Measurements from ENCODE around the gene EEA1.

The EEA1 gene

GRCh38 chr12:92732716-92733115 lies 196.4 kb downstream of the EEA1 start:
- ATAC-seq (ENCODE audit: low read depth) (no peak), DNase-seq (ENCODE audit: low spot score in 2 of 2) (no peak)
- Mint-ChIP-seq H3K4me3 (no peak overlapping the region), H3K27me3 (no peaks in the 10 kb centered on the region), H3K4me1 (no peaks in the 10 kb centered on the region), H3K36me3 (peaks cover 29% of the 10 kb centered on the region), H3K27ac (no peak overlapping the region), H3K9me3 (peaks cover 1% of the 10 kb centered on the region)

- DNase-seq (ENCODE audit: low spot score in 2 of 2) (no peak), ATAC-seq (ENCODE audit: low read depth) (no peak)
- no peaks in the 10 kb centered on the region for H3K4me1 Mint-ChIP-seq
- no peak overlapping the region for H3K27ac Mint-ChIP-seq
- peaks cover 1% of the 10 kb centered on the region for H3K9me3 Mint-ChIP-seq
- no peak overlapping the region for H3K4me3 Mint-ChIP-seq
- H3K36me3 Mint-ChIP-seq = peaks cover 27% of the 10 kb centered on the region
- no peaks in the 10 kb centered on the region for H3K27me3 Mint-ChIP-seq
These were observed 196.9 kb downstream of the EEA1 start for GRCh38 chr12:92732216-92732615.

- ATAC-seq (ENCODE audit: low read depth) (no peak), DNase-seq (ENCODE audit: low spot score in 2 of 2) (no peak)
- Mint-ChIP-seq H3K9me3 (peaks cover 1% of the 10 kb centered on the region), H3K4me3 (no peak overlapping the region), H3K36me3 (peaks cover 26% of the 10 kb centered on the region), H3K27me3 (no peaks in the 10 kb centered on the region), H3K27ac (no peak overlapping the region), H3K4me1 (peaks cover 2% of the 10 kb centered on the region)
These were observed 198.3 kb downstream of the EEA1 start for GRCh38 chr12:92730758-92731157.

- DNase-seq (ENCODE audit: low spot score in 2 of 2) (no peak), ATAC-seq (ENCODE audit: low read depth) (no peak)
- Mint-ChIP-seq H3K4me3 (no peak overlapping the region), H3K9me3 (peaks cover 2% of the 10 kb centered on the region), H3K36me3 (peaks cover 28% of the 10 kb centered on the region), H3K27me3 (no peaks in the 10 kb centered on the region), H3K4me1 (peaks cover 2% of the 10 kb centered on the region), H3K27ac (no peak overlapping the region)
These were observed 199.3 kb downstream of the EEA1 start for GRCh38 chr12:92729773-92730305.

GRCh38 chr12:92726850-92727249 lies 202.2 kb downstream of the EEA1 start:
- Mint-ChIP-seq H3K4me3 (no peak overlapping the region), H3K36me3 (peaks cover 40% of the 10 kb centered on the region), H3K9me3 (peaks cover 11% of the 10 kb centered on the region), H3K27me3 (no peaks in the 10 kb centered on the region), H3K27ac (no peak overlapping the region), H3K4me1 (peaks cover 2% of the 10 kb centered on the region)
- DNase-seq (ENCODE audit: low spot score in 2 of 2) (no peak), ATAC-seq (ENCODE audit: low read depth) (no peak)

GRCh38 chr12:92722897-92723296 lies 206.2 kb downstream of the EEA1 start:
- Mint-ChIP-seq H3K9me3 (peaks cover 11% of the 10 kb centered on the region), H3K36me3 (peaks cover 52% of the 10 kb centered on the region), H3K4me1 (peaks cover 2% of the 10 kb centered on the region), H3K27me3 (no peaks in the 10 kb centered on the region), H3K27ac (no peak overlapping the region), H3K4me3 (no peak overlapping the region)
- ATAC-seq (ENCODE audit: low read depth) (no peak), DNase-seq (ENCODE audit: low spot score in 2 of 2) (no peak)

- Mint-ChIP-seq H3K27me3 (no peaks in the 10 kb centered on the region), H3K4me3 (no peak overlapping the region), H3K9me3 (peaks cover 11% of the 10 kb centered on the region), H3K36me3 (peaks cover 49% of the 10 kb centered on the region), H3K4me1 (peaks cover 2% of the 10 kb centered on the region), H3K27ac (no peak overlapping the region)
- DNase-seq (ENCODE audit: low spot score in 2 of 2) = no peak
- no peak for ATAC-seq (ENCODE audit: low read depth)
These were observed 207.4 kb downstream of the EEA1 start for GRCh38 chr12:92721656-92722055.

- Mint-ChIP-seq H3K4me1 (peaks cover 2% of the 10 kb centered on the region), H3K36me3 (peaks cover 54% of the 10 kb centered on the region), H3K27me3 (no peaks in the 10 kb centered on the region), H3K27ac (no peak overlapping the region), H3K9me3 (peaks cover 11% of the 10 kb centered on the region), H3K4me3 (no peak overlapping the region)
- no peak for DNase-seq (ENCODE audit: low spot score in 2 of 2)
- no peak for ATAC-seq (ENCODE audit: low read depth)
These were observed 208.0 kb downstream of the EEA1 start for GRCh38 chr12:92721130-92721529.
